Testis (tissue), 2 donors: ENCODE results near the gene RASGRP4.

ENCODE experiments used
- POLR2A ChIP-seq: fragments of 450-650 bp; IDR thresholded peaks from one replicate; pipeline ENCODE4 v1.6.1; 2017; ENCODE audit warnings: antibody characterized with exemption, mild to moderate bottlenecking, moderate library complexity
- TF ChIP-seq, protein P1 (sequence below), 3 experiments: fragments of 450-650 bp in 2 of 3; fragments of 200-600 bp in 1 of 3; sonication (generic) in 1 of 3; IDR thresholded peaks; one replicate each; pipeline ENCODE4 v1.5.1; 2016 to 2019; ENCODE audit warnings: antibody characterized with exemption in 3 of 3, mild to moderate bottlenecking in 2 of 3, moderate library complexity in 1 of 3

DNA sequence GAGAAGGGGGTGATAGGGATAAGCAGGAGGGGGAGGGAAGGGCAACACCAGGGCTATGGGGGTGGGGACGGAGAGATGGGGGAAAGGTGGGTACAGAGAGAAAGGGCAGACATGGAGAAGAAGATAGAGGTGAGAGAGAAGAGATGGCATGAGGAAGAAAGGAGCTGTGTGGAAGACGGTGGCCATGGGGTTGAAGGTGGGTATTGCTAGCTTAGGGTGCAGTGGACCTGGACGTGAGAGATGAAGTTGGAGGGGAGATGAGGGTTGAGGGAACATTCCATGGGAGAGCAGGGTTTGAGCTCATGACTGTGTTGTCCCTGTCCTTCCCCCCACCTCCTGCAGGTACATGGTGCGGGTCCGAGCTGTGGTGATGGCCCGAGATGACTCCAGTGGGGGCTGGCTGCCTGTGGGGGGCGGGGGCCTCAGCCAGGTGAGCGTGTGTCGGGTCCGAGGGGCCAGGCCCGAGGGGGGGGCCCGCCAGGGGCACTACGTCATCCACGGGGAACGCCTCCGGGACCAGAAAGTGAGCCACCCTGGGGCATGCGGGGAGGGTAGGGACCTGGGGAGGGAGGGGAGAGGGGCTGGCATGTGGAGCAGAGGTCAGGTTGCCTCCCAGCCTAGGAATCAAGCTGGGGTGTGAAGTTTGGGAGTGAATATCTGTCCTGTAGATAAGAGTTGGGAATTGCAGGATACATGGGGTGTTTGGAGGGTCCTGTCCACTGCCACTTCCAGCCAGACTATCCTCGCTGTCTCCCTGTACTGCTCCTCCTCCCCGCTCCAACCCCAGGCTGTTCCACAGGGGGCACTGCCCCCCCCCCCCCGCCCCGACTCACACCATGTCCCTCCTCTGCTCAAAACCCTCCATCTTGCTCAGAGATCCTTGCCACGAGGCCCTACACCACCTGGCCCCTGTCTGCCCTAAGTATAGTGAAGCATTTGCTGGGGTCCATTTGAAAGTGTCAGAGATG lies 35.8 kb downstream of the RASGRP4 start:
- TF ChIP-seq, protein P1, sequence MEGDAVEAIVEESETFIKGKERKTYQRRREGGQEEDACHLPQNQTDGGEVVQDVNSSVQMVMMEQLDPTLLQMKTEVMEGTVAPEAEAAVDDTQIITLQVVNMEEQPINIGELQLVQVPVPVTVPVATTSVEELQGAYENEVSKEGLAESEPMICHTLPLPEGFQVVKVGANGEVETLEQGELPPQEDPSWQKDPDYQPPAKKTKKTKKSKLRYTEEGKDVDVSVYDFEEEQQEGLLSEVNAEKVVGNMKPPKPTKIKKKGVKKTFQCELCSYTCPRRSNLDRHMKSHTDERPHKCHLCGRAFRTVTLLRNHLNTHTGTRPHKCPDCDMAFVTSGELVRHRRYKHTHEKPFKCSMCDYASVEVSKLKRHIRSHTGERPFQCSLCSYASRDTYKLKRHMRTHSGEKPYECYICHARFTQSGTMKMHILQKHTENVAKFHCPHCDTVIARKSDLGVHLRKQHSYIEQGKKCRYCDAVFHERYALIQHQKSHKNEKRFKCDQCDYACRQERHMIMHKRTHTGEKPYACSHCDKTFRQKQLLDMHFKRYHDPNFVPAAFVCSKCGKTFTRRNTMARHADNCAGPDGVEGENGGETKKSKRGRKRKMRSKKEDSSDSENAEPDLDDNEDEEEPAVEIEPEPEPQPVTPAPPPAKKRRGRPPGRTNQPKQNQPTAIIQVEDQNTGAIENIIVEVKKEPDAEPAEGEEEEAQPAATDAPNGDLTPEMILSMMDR (IDR thresholded peaks at IDR 0.05), result no peak
- no peak for TF ChIP-seq POLR2A
